Left ventricle myocardium inferior (tissue), 1 donor: ENCODE data around the gene TIMM23. TPM values are rescaled to one million over a fixed set of nuclear protein-coding genes. Genes with fewer than 3 reads are reported as not detected.

Source experiments
- DNase-seq: peaks from one replicate; pipeline ENCODE4 v3.0.0-alpha.2; 2020
- H3K27ac ChIP-seq: fragments of 200-600 bp; replicated peaks from 2 replicates; pipeline ENCODE4 v1.8.0; 2021
- H3K27me3 ChIP-seq: fragments of 200-600 bp; 2 replicates; pipeline ENCODE4 v1.8.0; 2021; ENCODE audit warnings: low read depth
- H3K36me3 ChIP-seq: fragments of 200-600 bp; 2 replicates; pipeline ENCODE4 v1.8.0; 2021
- H3K4me1 ChIP-seq: fragments of 200-600 bp; 2 replicates; pipeline ENCODE4 v1.8.0; 2021
- H3K4me3 ChIP-seq: fragments of 200-600 bp; 2 replicates; pipeline ENCODE4 v1.8.0; 2021; ENCODE audit warnings: mild to moderate bottlenecking, moderate library complexity
- H3K9me3 ChIP-seq: fragments of 200-600 bp; replicated peaks from 2 replicates; pipeline ENCODE4 v1.8.0; 2021
- CTCF ChIP-seq: fragments of 200-600 bp; IDR thresholded peaks from 2 replicates; pipeline ENCODE4 v1.8.0; 2021; ENCODE audit warnings: antibody characterized with exemption, mild to moderate bottlenecking, borderline replicate concordance
- intact Hi-C: fragments of 100-400 bp; cut with micrococcal nuclease; formaldehyde crosslinking; loops from one replicate; pipeline ENCODE4 v1.11.0; 2022
- total RNA-seq: library from RNA; stranded (reverse); fragmentation: NEBNext Ultra II Directional; extraction: Animal tissue kit (Norgen Biotek cat#: 25700); gene quantifications from one replicate; pipeline ENCODE4 v1.2.1, GENCODE V29; 2021
- donor health status: DM: no; HTN: yes; CAD: no; lungs with severe emphysema.

Gene TIMM23
- total RNA-seq, 1 donor from 2014 or later, result 83.5 TPM

GRCh38 chr10:46018453-46019176, 46.3 kb downstream of the TIMM23 start:
- peaks cover 90% of the 10 kb centered on the region for H3K4me1 ChIP-seq
- peak overlapping the region; percentile 75 for H3K4me3 ChIP-seq
- intact Hi-C loops, result no loop called here
- H3K27me3 ChIP-seq, result no peaks in the 10 kb centered on the region
- TF ChIP-seq CTCF, result no peak
- peak overlapping the region; percentile 89 for H3K27ac ChIP-seq
- no peak for DNase-seq
- peaks cover 29% of the 10 kb centered on the region for H3K36me3 ChIP-seq
- no peaks in the 10 kb centered on the region for H3K9me3 ChIP-seq

GRCh38 chr10:46019177-46019528, 46.9 kb downstream of the TIMM23 start:
- peaks cover 23% of the 10 kb centered on the region for H3K36me3 ChIP-seq
- H3K9me3 ChIP-seq, result no peaks in the 10 kb centered on the region
- peak overlapping the region; percentile 75 for H3K4me3 ChIP-seq
- no peak for TF ChIP-seq CTCF
- DNase-seq, result no peak
- H3K27ac ChIP-seq, result peak overlapping the region; percentile 89
- intact Hi-C loops, result no loop called here
- H3K27me3 ChIP-seq, result no peaks in the 10 kb centered on the region
- peaks cover 95% of the 10 kb centered on the region for H3K4me1 ChIP-seq

GRCh38 chr10:46019569-46020343, 47.5 kb downstream of the TIMM23 start:
- intact Hi-C loops, result no loop called here
- peaks cover 17% of the 10 kb centered on the region for H3K36me3 ChIP-seq
- peaks cover 95% of the 10 kb centered on the region for H3K4me1 ChIP-seq
- DNase-seq, result no peak
- peak overlapping the region; percentile 89 for H3K27ac ChIP-seq
- no peak for TF ChIP-seq CTCF
- H3K9me3 ChIP-seq, result no peaks in the 10 kb centered on the region
- H3K27me3 ChIP-seq, result no peaks in the 10 kb centered on the region
- peak overlapping the region; percentile 75 for H3K4me3 ChIP-seq

- Histone ChIP-seq H3K36me3 (peaks cover 12% of the 10 kb centered on the region), H3K27ac (peak overlapping the region; percentile 89), H3K9me3 (no peaks in the 10 kb centered on the region), H3K27me3 (no peaks in the 10 kb centered on the region), H3K4me1 (peaks cover 96% of the 10 kb centered on the region), H3K4me3 (peak overlapping the region; percentile 75)
- intact Hi-C loops, result no loop called here
- no peak for TF ChIP-seq CTCF
- no peak for DNase-seq
These were observed 48.0 kb downstream of the TIMM23 start for GRCh38 chr10:46020344-46020657.

GRCh38 chr10:46022978-46023702, 50.9 kb downstream of the TIMM23 start:
- TF ChIP-seq CTCF, result peak; percentile 43
- peak overlapping the region; percentile 75 for H3K4me3 ChIP-seq
- H3K4me1 ChIP-seq, result peaks cover 98% of the 10 kb centered on the region
- H3K9me3 ChIP-seq, result no peaks in the 10 kb centered on the region
- intact Hi-C loops, result no loop called here
- DNase-seq, result peak; percentile 93
- H3K36me3 ChIP-seq, result no peaks in the 10 kb centered on the region
- peak overlapping the region; percentile 89 for H3K27ac ChIP-seq
- H3K27me3 ChIP-seq, result no peaks in the 10 kb centered on the region
